Measurements from ENCODE around the gene MAML3.

Gene MAML3

GRCh38 chr4:140113653-140114052 lies 40.3 kb downstream of the MAML3 start:
- H3K4me1 ChIP-seq: peaks cover 0 to 3% (median 0%) of the 10 kb centered on the region in 4 donors
- no peak for DNase-seq
- H3K36me3 ChIP-seq: no peaks in the 10 kb centered on the region
- no peaks in the 10 kb centered on the region for H3K27me3 ChIP-seq
- intact Hi-C loops (cut with DNase I; ENCODE audit: low total_unique reads): no loop called here
- H3K4me3 ChIP-seq: no peak overlapping the region
- no peaks in the 10 kb centered on the region for H3K9me3 ChIP-seq
- H3K27ac ChIP-seq: no peak overlapping the region
- TF ChIP-seq CTCF (IDR thresholded peaks at IDR 0.05): no peak

- Histone ChIP-seq H3K4me1 (peaks cover 0 to 3% (median 0%) of the 10 kb centered on the region in 4 donors), H3K9me3 (no peaks in the 10 kb centered on the region), H3K27me3 (no peaks in the 10 kb centered on the region), H3K27ac (no peak overlapping the region), H3K4me3 (no peak overlapping the region), H3K36me3 (no peaks in the 10 kb centered on the region)
- no peak for DNase-seq
- intact Hi-C loops (cut with DNase I; ENCODE audit: low total_unique reads): no loop called here
- no peak for TF ChIP-seq CTCF (IDR thresholded peaks at IDR 0.05)
Observed at GRCh38 chr4:140112576-140112975, 41.4 kb downstream of the MAML3 start.

DNA sequence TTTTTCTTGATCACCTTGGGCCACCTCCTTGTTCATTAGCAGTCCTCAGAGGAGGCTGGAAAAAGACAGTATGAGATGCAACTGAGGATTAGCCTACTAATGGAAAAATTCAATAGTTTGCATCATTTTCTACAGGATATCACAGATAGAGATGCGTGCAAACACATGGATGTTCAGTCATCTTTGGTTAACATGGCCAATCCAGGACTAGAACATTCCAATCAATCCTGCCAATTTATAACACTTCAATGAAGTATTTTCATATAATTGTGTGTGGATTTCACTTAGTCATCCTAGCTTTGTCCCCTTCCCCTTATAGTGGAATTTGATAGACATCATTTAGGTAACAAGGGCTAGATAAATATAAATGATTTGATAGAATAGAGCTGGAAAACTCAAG lies 42.7 kb downstream of the MAML3 start:
- Histone ChIP-seq H3K9me3 (no peaks in the 10 kb centered on the region), H3K4me1 (no peaks in the 10 kb centered on the region), H3K4me3 (no peak overlapping the region), H3K27ac (no peak overlapping the region), H3K27me3 (no peaks in the 10 kb centered on the region), H3K36me3 (no peaks in the 10 kb centered on the region)
- DNase-seq: no peak
- intact Hi-C loops (cut with DNase I; ENCODE audit: low total_unique reads): no loop called here
- no peak for TF ChIP-seq CTCF (IDR thresholded peaks at IDR 0.05)

GRCh38 chr4:140110542-140111215 lies 43.3 kb downstream of the MAML3 start:
- DNase-seq: no peak
- TF ChIP-seq CTCF (IDR thresholded peaks at IDR 0.05): no peak
- Histone ChIP-seq H3K4me3 (no peak overlapping the region), H3K27ac (no peak overlapping the region), H3K36me3 (no peaks in the 10 kb centered on the region), H3K4me1 (no peaks in the 10 kb centered on the region), H3K9me3 (no peaks in the 10 kb centered on the region), H3K27me3 (no peaks in the 10 kb centered on the region)
- intact Hi-C loops (cut with DNase I; ENCODE audit: low total_unique reads): no loop called here

DNA sequence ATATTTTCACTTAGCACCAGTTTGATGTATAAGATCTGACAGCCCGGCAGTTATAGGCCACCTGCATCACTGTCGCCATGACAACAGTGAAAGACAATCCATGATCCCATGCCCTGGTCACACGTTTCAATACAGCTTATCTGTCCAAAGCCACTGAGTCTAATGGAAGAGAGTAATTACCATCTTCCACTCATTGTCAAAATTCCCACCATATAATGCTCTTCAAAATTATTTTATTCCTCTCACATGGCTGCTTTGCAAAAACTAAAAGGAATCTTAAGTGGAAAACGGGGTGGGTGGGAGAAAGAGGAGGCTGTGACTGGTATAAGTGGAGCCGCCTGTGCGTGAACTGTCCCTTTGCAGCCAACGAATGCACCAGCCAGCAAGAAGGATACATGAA lies 44.2 kb downstream of the MAML3 start:
- Histone ChIP-seq H3K9me3 (no peaks in the 10 kb centered on the region), H3K27ac (no peak overlapping the region), H3K4me1 (no peaks in the 10 kb centered on the region), H3K4me3 (no peak overlapping the region), H3K36me3 (no peaks in the 10 kb centered on the region), H3K27me3 (no peaks in the 10 kb centered on the region)
- TF ChIP-seq CTCF (IDR thresholded peaks at IDR 0.05): no peak
- intact Hi-C loops (cut with DNase I; ENCODE audit: low total_unique reads): no loop called here
- no peak for DNase-seq

GRCh38 chr4:140109292-140109691 lies 44.7 kb downstream of the MAML3 start:
- no peak overlapping the region for H3K4me3 ChIP-seq
- intact Hi-C loops (cut with DNase I; ENCODE audit: low total_unique reads): no loop called here
- no peak for DNase-seq

More at GRCh38 chr4:140109292-140109691, 44.7 kb downstream of the MAML3 start:
- Histone ChIP-seq H3K9me3 (no peaks in the 10 kb centered on the region), H3K27me3 (no peaks in the 10 kb centered on the region), H3K36me3 (no peaks in the 10 kb centered on the region), H3K4me1 (no peaks in the 10 kb centered on the region), H3K27ac (no peak overlapping the region)
- TF ChIP-seq CTCF (IDR thresholded peaks at IDR 0.05): no peak

All from tibial artery (tissue), 4 donors.